DOHH2 (cell line): ENCODE data around the gene KIFBP.

Experiments used
- H3F3A ChIP-seq: fragments of 200-600 bp; sonication (generic), shearing (Covaris generic); 2 replicates; pipeline ENCODE4 v1.6.0; 2016; ENCODE audit warnings: antibody characterized with exemption, mild to moderate bottlenecking; ENCODE audit not compliant: control insufficient read depth, insufficient read depth
- H3K27ac ChIP-seq: fragments of 200-600 bp; sonication (generic); 2 replicates; pipeline ENCODE4 v1.5.1; 2014; ENCODE audit warnings: low read depth, mild to moderate bottlenecking, low read length, moderate library complexity
- H3K27me3 ChIP-seq: fragments of 200-600 bp; sonication (generic); 2 replicates; pipeline ENCODE4 v1.6.1; 2014; ENCODE audit warnings: mild to moderate bottlenecking, low read length, mixed read lengths; ENCODE audit not compliant: control insufficient read depth
- H3K36me3 ChIP-seq: fragments of 200-600 bp; sonication (generic); 2 replicates; pipeline ENCODE4 v1.6.1; 2014; ENCODE audit warnings: mild to moderate bottlenecking, low read length, moderate library complexity, mixed read lengths; ENCODE audit not compliant: control insufficient read depth
- H3K4me1 ChIP-seq: fragments of 200-600 bp; sonication (generic); 2 replicates; pipeline ENCODE4 v1.6.1; 2014; ENCODE audit warnings: mild to moderate bottlenecking, low read length, mixed read lengths; ENCODE audit not compliant: control insufficient read depth
- H3K4me2 ChIP-seq: fragments of 200-600 bp; sonication (generic); 2 replicates; pipeline ENCODE4 v1.6.0; 2014; ENCODE audit warnings: mild to moderate bottlenecking, low read length, moderate library complexity
- H3K4me3 ChIP-seq: fragments of 200-600 bp; sonication (generic); 2 replicates; pipeline ENCODE4 v1.5.1; 2014; ENCODE audit warnings: mild to moderate bottlenecking, low read length, mixed read lengths
- H3K79me2 ChIP-seq: fragments of 200-600 bp; sonication (generic); 2 replicates; pipeline ENCODE4 v1.6.1; 2014; ENCODE audit warnings: mild to moderate bottlenecking, low read length, mixed read lengths; ENCODE audit not compliant: control insufficient read depth
- H3K9me2 ChIP-seq: fragments of 200-600 bp; sonication (generic); replicated peaks from 2 replicates; pipeline ENCODE4 v1.6.1; 2014; ENCODE audit warnings: mild to moderate bottlenecking, low read length, mixed read lengths; ENCODE audit not compliant: control insufficient read depth
- H3K9me3 ChIP-seq: fragments of 200-600 bp; sonication (generic); 2 replicates; pipeline ENCODE4 v1.6.1; 2014; ENCODE audit warnings: antibody characterized with exemption, low read length, mixed read lengths; ENCODE audit not compliant: control insufficient read depth, insufficient read depth
- H4K20me1 ChIP-seq: fragments of 200-600 bp; sonication (generic); 2 replicates; pipeline ENCODE4 v1.6.0; 2014; ENCODE audit warnings: low read depth, mild to moderate bottlenecking, antibody characterized with exemption, low read length, moderate library complexity; ENCODE audit not compliant: control insufficient read depth, insufficient read depth
- EZH2phosphoT487 ChIP-seq: fragments of 200-600 bp; sonication (generic); IDR thresholded peaks from 2 replicates; pipeline ENCODE4 v1.6.1; 2017; ENCODE audit warnings: borderline replicate concordance, mild to moderate bottlenecking, antibody characterized with exemption, low read length, moderate library complexity, mixed read lengths
- TF ChIP-seq, protein P1 (sequence below): fragments of 200-600 bp; sonication (generic); IDR thresholded peaks from one replicate; pipeline ENCODE4 v1.5.1; 2014; ENCODE audit warnings: antibody characterized with exemption, mild to moderate bottlenecking, low read depth, low read length; ENCODE audit not compliant: poor library complexity, severe bottlenecking

The KIFBP gene

GRCh38 chr10:68955832-68956532 lies 32.6 kb upstream of the KIFBP start, which contains the start of gene DDX21:
Gene DDX21, plus strand, starts transcription at chr10:68956170. Its CDS starts 56 bp downstream, at chr10:68956226.
- Histone ChIP-seq H3K9me2 (no peaks in the 10 kb centered on the region), H3K4me1 (peaks cover 29% of the 10 kb centered on the region), H3F3A (peaks cover 13% of the 10 kb centered on the region), H3K27me3 (no peaks in the 10 kb centered on the region), H3K27ac (peak within 1 kb of the TSS; percentile 84), H3K9me3 (no peaks in the 10 kb centered on the region), H3K4me3 (peak within 1 kb of the TSS; percentile 93), H3K79me2 (peaks cover 67% of the 10 kb centered on the region), H3K4me2 (peak within 1 kb of the TSS; percentile 59), H4K20me1 (peaks cover 28% of the 10 kb centered on the region), H3K36me3 (peaks cover 66% of the 10 kb centered on the region)
- TF ChIP-seq EZH2phosphoT487: no peak
- TF ChIP-seq, protein P1, sequence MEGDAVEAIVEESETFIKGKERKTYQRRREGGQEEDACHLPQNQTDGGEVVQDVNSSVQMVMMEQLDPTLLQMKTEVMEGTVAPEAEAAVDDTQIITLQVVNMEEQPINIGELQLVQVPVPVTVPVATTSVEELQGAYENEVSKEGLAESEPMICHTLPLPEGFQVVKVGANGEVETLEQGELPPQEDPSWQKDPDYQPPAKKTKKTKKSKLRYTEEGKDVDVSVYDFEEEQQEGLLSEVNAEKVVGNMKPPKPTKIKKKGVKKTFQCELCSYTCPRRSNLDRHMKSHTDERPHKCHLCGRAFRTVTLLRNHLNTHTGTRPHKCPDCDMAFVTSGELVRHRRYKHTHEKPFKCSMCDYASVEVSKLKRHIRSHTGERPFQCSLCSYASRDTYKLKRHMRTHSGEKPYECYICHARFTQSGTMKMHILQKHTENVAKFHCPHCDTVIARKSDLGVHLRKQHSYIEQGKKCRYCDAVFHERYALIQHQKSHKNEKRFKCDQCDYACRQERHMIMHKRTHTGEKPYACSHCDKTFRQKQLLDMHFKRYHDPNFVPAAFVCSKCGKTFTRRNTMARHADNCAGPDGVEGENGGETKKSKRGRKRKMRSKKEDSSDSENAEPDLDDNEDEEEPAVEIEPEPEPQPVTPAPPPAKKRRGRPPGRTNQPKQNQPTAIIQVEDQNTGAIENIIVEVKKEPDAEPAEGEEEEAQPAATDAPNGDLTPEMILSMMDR: peak; percentile 88

DNA sequence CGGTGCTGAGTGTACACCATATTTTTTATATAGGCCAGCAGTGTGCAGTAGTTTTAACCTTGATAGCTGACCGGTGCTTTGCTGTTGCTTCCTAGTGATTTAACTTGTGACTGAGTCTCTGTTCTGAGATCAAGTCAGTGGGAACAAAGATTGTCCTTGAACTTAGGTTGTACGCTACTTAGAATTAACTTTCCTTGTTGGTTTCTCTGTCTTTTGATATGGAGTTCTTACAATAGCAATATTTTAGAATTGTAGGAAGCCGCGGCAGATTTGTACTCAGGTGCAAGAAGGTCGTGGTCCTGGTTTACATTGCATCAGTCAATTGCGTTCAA lies 31.4 kb upstream of the KIFBP start:
- Histone ChIP-seq H3K36me3 (peaks cover 68% of the 10 kb centered on the region), H4K20me1 (peaks cover 35% of the 10 kb centered on the region)

DNA sequence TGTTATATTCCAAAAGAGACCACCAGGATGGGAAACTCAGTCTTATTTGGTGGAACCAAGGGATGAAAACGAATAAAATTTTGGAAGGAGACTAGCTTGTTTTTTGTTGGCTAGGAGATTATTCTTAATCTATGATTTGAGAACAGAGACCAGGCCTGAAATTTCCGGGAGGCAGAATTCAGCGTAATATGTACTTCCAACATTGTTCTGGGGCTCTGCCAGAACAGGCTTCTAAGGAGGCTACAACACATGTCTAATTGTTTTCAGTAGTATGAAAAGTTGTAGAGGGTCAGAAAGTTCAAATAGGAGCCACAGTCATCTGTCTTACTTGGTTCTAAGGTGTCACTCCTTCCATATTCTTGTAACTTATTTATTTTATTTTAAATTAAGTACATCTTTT lies 30.9 kb upstream of the KIFBP start:
- TF ChIP-seq, protein P1: no peak
- TF ChIP-seq EZH2phosphoT487: no peak
- Histone ChIP-seq H4K20me1 (peaks cover 35% of the 10 kb centered on the region), H3K4me3 (peak overlapping the region; percentile 93), H3K27ac (peak overlapping the region; percentile 84), H3F3A (peaks cover 8% of the 10 kb centered on the region), H3K9me3 (no peaks in the 10 kb centered on the region), H3K4me1 (peaks cover 29% of the 10 kb centered on the region), H3K27me3 (no peaks in the 10 kb centered on the region), H3K79me2 (peaks cover 84% of the 10 kb centered on the region), H3K36me3 (peaks cover 70% of the 10 kb centered on the region), H3K9me2 (no peaks in the 10 kb centered on the region), H3K4me2 (peak overlapping the region; percentile 59)

More for the DNA sequence above, 31.4 kb upstream of the KIFBP start:
- TF ChIP-seq, protein P1: no peak
- no peak for TF ChIP-seq EZH2phosphoT487
- peak overlapping the region; percentile 59 for H3K4me2 ChIP-seq
- H3K4me3 ChIP-seq: peak overlapping the region; percentile 93
- no peaks in the 10 kb centered on the region for H3K27me3 ChIP-seq
- peaks cover 80% of the 10 kb centered on the region for H3K79me2 ChIP-seq
- H3K9me2 ChIP-seq: no peaks in the 10 kb centered on the region
- H3K27ac ChIP-seq: peak overlapping the region; percentile 84
- H3F3A ChIP-seq: peaks cover 8% of the 10 kb centered on the region
- H3K9me3 ChIP-seq: no peaks in the 10 kb centered on the region
- peaks cover 29% of the 10 kb centered on the region for H3K4me1 ChIP-seq
